Ramos (cell line): ENCODE data around the gene PPP1R9B.

Experiments used
- in situ Hi-C: fragments of 300-500 bp; cut with MboI; formaldehyde crosslinking; loops from one replicate; pipeline ENCODE4 v1.14.3; 2022; ENCODE audit warnings: low sequenced_read_pairs; ENCODE audit not compliant: unreplicated experiment

The PPP1R9B gene

DNA sequence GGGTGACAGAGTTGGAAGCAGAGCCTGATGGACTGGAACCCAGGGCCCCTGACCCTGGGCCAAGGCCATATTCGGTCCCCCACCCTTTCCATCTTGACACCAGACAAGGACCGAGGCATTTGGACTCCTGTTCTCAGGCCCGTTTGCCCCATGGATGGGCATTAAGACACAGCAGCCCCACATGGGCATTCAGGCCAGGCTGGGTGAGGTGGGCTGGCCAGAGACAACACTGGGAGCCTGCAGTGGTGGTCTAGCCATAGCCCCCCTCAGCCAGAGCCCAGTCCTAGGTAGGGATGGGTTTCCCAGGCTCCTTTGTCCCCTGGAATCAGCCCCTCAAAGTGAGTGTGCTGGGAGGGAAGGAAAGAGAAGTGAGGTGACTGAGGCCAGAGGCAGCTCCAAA lies 53.7 kb downstream of the PPP1R9B start:
- in situ Hi-C loops = no loop called here

DNA sequence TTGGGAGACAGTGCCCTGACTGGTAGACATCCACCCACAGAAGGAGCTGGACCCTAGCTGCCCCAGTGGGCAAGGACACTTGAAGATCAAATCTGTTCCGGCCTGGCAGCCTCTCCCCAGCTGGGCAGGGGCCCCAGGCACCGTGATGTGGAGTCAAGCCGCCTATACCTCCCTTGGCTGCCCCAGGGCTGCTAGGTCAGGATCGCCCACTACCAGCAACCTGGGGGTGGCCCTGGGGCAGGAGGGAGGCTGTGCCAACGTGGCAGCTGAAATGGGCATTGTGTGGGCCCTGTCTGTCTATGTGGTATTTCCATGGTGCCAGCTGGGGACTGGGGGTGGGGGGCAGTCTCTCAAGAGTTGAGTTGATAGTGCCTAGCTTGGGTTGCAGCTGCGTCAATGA lies 54.4 kb downstream of the PPP1R9B start:
- in situ Hi-C loops = no loop called here

DNA sequence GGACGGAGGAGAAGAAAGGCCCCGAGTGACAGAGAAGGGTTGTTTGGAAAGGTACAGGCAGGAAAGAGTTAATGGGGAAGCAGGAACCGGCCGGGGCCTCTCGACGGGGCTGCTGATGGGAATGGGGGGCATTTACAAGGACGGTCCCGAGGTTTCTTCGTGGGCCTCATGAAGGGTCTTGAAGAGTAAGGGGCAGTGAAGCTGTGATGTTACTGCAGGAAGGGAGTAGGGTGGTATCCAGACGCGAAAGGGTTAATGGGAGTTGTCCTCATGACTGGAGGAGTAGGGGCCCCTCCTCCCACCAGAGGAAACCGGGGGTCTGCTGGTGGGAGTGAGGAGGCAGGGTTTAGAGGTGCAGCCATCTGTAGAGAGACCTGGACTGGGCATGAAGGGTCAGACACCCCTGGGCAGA lies 54.8 kb downstream of the PPP1R9B start:
- in situ Hi-C loops = no loop called here

DNA sequence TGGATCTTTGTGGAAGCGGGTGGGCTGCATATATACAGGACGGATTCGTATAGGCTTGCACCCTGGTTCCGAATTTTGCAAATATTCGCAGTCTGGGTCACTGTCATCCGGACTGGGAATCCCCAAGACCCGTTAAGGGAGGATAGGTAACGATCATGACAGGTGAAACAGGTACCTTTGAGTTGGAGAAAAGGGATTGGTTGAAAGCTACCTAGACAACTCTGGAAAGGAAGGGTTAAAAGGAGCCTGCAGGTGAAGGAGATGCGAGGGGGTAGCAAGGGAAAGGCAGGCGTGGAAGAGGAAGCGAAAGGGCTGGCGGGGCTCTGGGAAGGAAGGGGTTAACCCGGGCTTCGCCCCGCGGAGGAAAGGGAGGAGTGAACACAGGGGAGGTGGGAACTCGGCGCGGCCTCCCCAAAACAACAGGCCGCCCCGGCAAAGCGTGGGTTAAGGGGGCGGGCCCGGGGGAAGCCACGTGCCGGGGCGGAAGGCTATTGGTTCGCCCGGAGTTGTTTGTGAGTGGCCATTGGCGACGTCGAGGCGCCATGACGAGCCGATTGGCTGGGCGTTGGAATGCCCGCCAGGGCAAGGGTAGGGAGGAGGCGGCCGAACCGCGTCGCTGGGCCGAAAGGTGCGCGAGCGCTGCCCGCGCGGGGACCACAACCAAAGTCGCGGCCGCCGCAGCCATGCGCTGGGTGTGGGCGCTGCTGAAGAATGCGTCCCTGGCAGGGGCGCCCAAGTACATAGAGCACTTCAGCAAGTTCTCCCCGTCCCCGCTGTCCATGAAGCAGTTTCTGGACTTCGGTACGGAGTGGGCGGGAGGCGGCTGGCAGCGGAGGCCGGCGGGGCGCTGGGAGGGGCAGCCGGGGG lies 55.5 kb downstream of the PPP1R9B start, which contains the start of gene PDK2:
PDK2 (plus strand) TSS at position 599 of the 867 bp plus-strand sequence; CDS start at position 684, 85 bp downstream.
- in situ Hi-C loops = no loop called here

DNA sequence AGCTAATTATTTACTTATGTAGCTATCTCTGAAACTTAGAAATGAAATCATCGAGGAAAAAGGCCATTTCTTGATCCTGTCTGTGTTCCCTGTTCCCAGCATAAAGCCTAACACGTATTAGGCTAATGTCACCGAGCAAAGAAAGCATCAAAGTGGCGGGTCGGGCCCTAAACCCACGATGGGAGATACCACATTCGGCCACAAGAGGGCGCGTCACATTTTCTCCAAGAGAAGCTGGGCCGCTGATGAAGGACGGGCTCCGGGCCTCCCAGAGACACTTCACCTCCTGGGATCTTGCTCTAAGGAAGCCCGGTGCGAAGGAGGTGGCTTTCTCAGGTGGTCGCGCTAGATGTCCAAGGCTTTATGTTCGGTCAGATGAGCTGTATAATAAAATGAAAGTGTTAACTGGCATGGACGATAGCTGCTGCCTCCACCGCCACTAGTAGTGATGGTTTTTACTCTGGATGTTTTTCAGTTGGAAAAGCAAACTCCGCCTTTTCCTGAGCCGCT lies 56.2 kb downstream of the PPP1R9B start:
- in situ Hi-C loops = no loop called here

DNA sequence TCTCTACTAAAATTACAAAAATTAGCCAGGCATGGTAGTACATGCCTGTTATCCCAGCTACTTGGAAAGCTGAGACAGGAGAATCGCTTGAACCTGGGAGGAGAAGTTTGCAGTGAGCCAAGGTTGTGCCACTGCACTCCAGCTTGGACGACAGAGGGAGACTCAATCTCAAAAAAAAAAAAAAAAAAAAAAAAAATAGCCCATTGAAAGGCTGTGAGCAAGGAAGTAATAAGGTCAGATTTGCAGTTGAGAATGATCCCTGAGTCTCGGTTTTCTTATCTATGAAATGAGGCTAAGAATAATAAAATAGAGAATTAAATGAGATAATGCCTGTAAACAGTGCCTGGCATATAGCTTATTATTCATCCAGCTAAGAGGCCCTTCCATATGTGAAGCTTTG lies 56.7 kb downstream of the PPP1R9B start:
- in situ Hi-C loops = no loop called here

DNA sequence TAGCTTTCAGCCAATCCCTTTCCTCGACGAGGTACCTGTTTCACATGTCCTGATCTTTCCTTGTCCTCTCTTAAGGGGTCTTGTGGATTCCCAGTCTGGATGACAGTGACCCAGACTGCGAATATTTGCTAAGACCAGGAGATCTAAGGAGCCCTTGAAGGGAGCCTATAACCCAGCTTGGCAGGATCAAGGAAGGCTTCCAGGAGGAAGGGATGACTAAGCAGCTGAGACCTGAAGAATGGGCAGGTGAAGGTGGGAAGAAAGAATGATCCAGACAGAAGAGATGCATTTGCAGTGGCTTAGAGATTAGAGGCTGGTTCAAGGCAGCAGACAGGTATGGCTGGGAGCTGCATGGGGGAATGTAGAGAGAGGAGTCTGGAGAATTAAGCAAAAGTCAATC lies 57.2 kb downstream of the PPP1R9B start:
- in situ Hi-C loops = no loop called here

DNA sequence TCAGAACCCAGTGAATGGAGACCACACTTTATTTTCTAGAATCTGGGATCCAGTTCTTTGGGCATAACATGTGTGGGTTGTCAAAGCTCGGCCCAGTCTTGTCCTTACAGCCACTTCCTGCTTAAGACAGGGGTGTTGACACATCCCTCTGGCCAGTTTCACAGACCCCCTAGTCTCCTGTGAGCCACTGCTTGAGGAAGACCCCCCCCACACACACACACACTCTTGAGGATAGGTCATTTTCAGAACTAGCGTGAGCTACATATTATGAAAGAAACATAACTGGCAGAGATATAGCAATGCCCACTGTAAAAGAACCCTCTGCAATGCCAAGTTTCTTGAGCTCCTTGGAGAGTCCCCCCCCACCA lies 58.6 kb downstream of the PPP1R9B start:
- in situ Hi-C loops = no loop called here

DNA sequence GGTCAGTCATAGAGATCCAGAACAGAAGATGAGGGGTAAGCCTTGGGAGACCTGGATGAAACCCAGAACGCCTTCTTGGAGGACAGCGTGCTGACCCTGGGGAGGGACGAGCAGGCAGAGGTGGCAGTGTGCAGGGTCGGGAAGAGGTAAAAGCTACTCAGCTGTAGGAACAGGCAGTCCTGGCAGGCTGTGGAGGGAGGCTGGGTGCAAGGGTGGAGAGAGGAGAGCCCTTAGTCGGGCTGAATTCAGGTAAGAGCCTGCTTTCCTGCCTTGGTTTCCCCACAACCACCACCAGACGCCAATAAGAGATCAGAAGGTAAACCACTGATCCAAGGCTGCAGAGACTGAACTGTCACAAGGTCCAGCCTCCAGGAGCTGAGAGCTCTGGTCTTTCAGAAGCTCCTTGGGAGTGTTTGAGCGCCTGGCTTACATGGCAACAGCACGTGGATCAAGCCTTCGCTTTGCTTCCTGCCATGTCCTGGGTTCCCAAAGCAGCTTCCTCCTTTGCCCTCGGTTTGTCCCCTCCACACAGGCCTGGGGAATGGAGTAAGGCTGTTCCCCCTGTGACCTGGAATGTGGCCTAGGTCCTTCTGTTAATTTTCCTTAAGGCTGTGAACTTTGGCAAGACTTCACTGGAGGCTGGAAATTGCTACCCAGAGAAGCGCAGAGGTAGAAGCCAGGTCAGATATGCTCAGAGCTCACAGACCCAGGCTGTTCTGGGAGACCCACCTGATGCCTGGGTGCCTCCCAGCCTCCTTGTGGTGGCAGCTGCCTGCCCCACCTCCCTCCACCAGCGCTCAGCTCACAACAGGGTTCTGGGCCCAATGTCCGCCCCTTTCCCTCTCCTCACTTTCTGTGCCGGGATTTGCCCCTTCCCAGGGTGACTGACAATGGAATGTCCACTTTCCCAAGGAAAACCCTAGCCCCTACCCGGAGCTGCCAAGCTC lies 59.2 kb downstream of the PPP1R9B start:
- in situ Hi-C loops = no loop called here

DNA sequence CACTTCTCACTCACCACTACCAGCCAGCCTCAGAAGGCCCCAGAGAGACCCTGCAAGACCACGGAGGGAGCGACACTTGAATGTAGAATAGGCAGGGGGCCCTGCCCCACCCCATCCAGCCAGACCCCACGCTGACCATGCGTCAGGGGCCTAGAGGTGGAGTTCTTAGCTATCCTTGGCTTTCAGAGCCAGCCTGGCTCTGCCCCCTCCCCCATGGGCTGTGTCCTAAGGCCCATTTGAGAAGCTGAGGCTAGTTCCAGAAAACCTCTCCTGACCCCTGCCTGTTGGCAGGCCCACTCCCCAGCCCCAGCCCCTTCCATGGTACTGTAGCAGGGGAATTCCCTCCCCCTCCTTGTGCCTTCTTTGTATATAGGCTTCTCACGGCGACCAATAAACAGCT lies 60.4 kb downstream of the PPP1R9B start:
- in situ Hi-C loops = no loop called here

DNA sequence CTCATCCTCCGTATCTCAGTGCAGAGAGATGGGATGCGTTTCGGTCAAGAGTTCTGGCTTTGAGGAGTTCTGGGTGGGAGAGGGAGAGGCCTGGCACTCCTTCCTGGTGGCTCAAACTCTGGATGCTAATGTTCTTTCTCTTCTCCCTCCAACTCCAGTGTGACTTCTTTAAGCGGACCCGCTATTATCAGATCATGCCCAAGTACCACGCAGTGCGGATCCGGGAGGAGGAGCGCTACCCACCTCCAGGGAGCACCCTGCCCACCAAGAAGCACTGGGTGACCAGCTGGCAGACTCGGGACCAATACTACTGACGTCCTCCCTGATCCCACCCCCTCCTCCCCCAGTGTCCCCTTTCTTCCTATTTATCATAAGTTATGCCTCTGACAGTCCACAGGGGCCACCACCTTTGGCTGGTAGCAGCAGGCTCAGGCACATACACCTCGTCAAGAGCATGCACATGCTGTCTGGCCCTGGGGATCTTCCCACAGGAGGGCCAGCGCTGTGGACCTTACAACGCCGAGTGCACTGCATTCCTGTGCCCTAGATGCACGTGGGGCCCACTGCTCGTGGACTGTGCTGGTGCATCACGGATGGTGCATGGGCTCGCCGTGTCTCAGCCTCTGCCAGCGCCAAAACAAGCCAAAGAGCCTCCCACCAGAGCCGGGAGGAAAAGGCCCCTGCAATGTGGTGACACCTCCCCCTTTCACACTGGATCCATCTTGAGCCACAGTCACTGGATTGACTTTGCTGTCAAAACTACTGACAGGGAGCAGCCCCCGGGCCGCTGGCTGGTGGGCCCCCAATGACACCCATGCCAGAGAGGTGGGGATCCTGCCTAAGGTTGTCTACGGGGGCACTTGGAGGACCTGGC lies 61.3 kb downstream of the PPP1R9B start:
- in situ Hi-C loops = loop anchor here (5.0 kb wide), 1 partner anchor 62 kb away; no protein-coding TSS in a partner anchor

DNA sequence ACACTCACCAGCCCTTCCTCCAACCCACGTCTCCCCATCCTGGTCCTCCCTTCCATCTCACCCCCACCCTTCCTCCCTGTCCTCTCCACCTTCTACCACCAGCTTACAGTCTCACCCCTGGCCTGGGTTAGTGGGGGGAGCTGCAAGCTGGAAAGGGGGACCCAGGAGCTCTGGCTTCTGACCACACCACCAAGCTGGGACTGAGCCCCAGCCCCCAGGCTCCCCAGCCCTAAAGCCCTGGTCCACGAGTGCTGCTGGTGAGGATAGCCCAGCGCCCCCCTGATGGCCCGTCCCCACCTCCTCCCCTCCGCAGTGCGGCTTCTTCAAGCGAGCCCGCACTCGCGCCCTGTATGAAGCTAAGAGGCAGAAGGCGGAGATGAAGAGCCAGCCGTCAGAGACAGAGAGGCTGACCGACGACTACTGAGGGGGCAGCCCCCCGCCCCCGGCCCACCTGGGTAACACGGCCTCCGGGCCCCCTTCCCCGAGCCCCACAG lies 62.5 kb downstream of the PPP1R9B start:
- in situ Hi-C loops = loop anchor here (5.0 kb wide), 1 partner anchor 61 kb away; no protein-coding TSS in a partner anchor

DNA sequence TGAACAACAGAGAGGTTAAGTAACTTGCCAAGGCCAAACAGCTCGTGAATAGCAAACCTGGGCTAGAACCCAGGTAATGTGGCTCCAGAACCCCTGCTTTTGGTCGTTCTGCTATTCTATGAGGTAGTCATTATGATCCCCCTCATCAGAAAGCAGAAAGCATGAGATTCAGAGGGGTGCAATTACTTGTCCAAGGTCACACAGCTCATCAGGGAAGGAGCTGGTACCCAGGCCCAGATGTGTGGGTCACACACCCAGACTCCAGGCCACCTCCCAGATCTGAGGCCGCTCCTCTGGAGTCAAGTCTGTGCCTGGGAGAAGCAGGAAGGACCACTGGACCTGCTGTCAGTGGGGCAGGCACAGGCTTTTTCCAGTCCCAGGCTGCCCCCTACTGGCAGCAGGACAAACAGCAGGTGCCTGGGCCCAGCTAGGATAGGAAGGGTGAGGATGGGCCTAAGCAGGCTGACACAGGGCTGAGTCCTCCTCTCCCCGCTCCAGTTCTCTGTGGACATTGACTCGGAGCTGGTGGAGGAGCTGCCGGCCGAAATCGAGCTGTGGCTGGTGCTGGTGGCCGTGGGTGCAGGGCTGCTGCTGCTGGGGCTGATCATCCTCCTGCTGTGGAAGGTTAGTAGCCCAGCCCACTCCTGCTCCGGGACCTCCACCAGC lies 63.1 kb downstream of the PPP1R9B start:
- in situ Hi-C loops = loop anchor here (5.0 kb wide), 1 partner anchor 60 kb away; no protein-coding TSS in a partner anchor
